AG08396 (cell line): ENCODE data around the gene JMJD1C.

Source experiments
- DNase-seq: peaks from one replicate; pipeline ENCODE4 v3.0.0; 2012; ENCODE audit warnings: low spot score, mixed read lengths

JMJD1C gene

GRCh38 chr10:63217120-63217605, 248.6 kb downstream of the JMJD1C start:
- peak; percentile 6 for DNase-seq

- DNase-seq, result no peak
Measured at GRCh38 chr10:63214571-63214970, 251.2 kb downstream of the JMJD1C start.

GRCh38 chr10:63213489-63213888, 252.3 kb downstream of the JMJD1C start:
- DNase-seq, result no peak

GRCh38 chr10:63210611-63211196, 255.1 kb downstream of the JMJD1C start:
- no peak for DNase-seq

- DNase-seq, result no peak
Measured at GRCh38 chr10:63209705-63210104, 256.1 kb downstream of the JMJD1C start.

- peak; percentile 31 for DNase-seq
Measured at GRCh38 chr10:63208986-63209385, 256.8 kb downstream of the JMJD1C start.

- DNase-seq, result peak; percentile 45
Measured at GRCh38 chr10:63206997-63207811, 258.6 kb downstream of the JMJD1C start.

- no peak for DNase-seq
Measured at GRCh38 chr10:63206576-63206975, 259.2 kb downstream of the JMJD1C start.

- DNase-seq, result no peak
Measured at GRCh38 chr10:63205421-63205820, 260.4 kb downstream of the JMJD1C start.

- DNase-seq, result no peak
Measured at GRCh38 chr10:63204667-63205391, 260.9 kb downstream of the JMJD1C start.

GRCh38 chr10:63201118-63201517, 264.7 kb downstream of the JMJD1C start:
- no peak for DNase-seq

- no peak for DNase-seq
Measured at GRCh38 chr10:63200431-63200830, 265.3 kb downstream of the JMJD1C start.

- DNase-seq, result no peak
Measured at GRCh38 chr10:63199716-63200115, 266.1 kb downstream of the JMJD1C start.

GRCh38 chr10:63197344-63198092, 268.3 kb downstream of the JMJD1C start:
- peak; percentile 30 for DNase-seq

GRCh38 chr10:63192826-63193225, 273.0 kb downstream of the JMJD1C start:
- DNase-seq, result no peak

- DNase-seq, result no peak
Measured at GRCh38 chr10:63175534-63175933, 290.2 kb downstream of the JMJD1C start.

GRCh38 chr10:63173468-63174232, 292.1 kb downstream of the JMJD1C start:
- no peak for DNase-seq

- no peak for DNase-seq
Measured at GRCh38 chr10:63171926-63172325, 293.9 kb downstream of the JMJD1C start.

GRCh38 chr10:63171255-63171855, 294.4 kb downstream of the JMJD1C start:
- DNase-seq, result no peak

GRCh38 chr10:63169624-63170023, 296.2 kb downstream of the JMJD1C start:
- no peak for DNase-seq
